Esophagus (tissue), 2 donors: ENCODE measurements around the gene GNG7. TPM values are rescaled to one million over a fixed set of nuclear protein-coding genes. Genes with fewer than 3 reads are reported as not detected.

ENCODE experiments used
- H3K27ac ChIP-seq, 2 donors: one replicate each; pipeline ENCODE4 v1.5.1; 2013; ENCODE audit warnings: low read depth in 2 of 2, mild to moderate bottlenecking in 2 of 2, inconsistent platforms in 1 of 2, low read length in 1 of 2, moderate library complexity in 1 of 2
- H3K27me3 ChIP-seq, 2 donors: one replicate each; pipeline ENCODE4 v1.6.1; 2013; ENCODE audit warnings: low read length in 2 of 2, control low read depth in 1 of 2, mild to moderate bottlenecking in 1 of 2; ENCODE audit not compliant: insufficient read depth in 2 of 2, control insufficient read depth in 1 of 2
- H3K36me3 ChIP-seq, 2 donors: one replicate each; pipeline ENCODE4 v1.6.1; 2013; ENCODE audit warnings: low read length in 1 of 2; ENCODE audit not compliant: control insufficient read depth in 2 of 2, insufficient read depth in 2 of 2
- H3K4me1 ChIP-seq, 2 donors: one replicate each; pipeline ENCODE4 v1.6.1; 2013; ENCODE audit warnings: low read length in 1 of 2; ENCODE audit not compliant: control insufficient read depth in 2 of 2, insufficient read depth in 2 of 2
- H3K4me3 ChIP-seq, 2 donors: one replicate each; pipeline ENCODE4 v1.5.1; 2013; ENCODE audit warnings: low read length in 2 of 2, mild to moderate bottlenecking in 2 of 2, low read depth in 1 of 2, moderate library complexity in 1 of 2
- H3K9me3 ChIP-seq, 2 donors: one replicate each; pipeline ENCODE4 v1.6.1; 2013; ENCODE audit warnings: mild to moderate bottlenecking in 2 of 2, low read depth in 1 of 2, low read length in 1 of 2, moderate library complexity in 1 of 2; ENCODE audit not compliant: control insufficient read depth in 2 of 2, insufficient read depth in 1 of 2
- WGBS, 2 donors: extraction: QIAGEN DNeasy Blood & Tissue Kit; methylation state at CpG; one replicate each; pipeline ENCODE4 v1.1.7; 2013; 5-methylcytosine and 5-hydroxymethylcytosine counted together
- polyA plus RNA-seq, 2 donors: library from polyadenylated mRNA; stranded (reverse); fragments of 200-250 nt; gene quantifications; one replicate each; pipeline ENCODE4 v1.2.3, GENCODE V29; 2013
- donor health status: healthy with polysubstance abuse.
- donor health status: Bipolar disorder and iron deficiency.

GNG7 gene
- polyA plus RNA-seq, 2 donors: 1.2 to 2.4 TPM

GRCh38 chr19:2483084-2483483 lies 219.4 kb downstream of the GNG7 start:
- H3K36me3 ChIP-seq: no peaks in the 10 kb centered on the region
- WGBS, 2 donors: 81 to 88% methylated on average over 6 of the region's 6 CpGs
- peaks cover 0 to 2% of the 10 kb centered on the region in 2 donors for H3K4me1 ChIP-seq
- no peak overlapping the region for H3K27ac ChIP-seq
- no peak overlapping the region for H3K4me3 ChIP-seq
- H3K9me3 ChIP-seq: peaks cover 0 to 5% of the 10 kb centered on the region in 2 donors
- no peaks in the 10 kb centered on the region for H3K27me3 ChIP-seq

DNA sequence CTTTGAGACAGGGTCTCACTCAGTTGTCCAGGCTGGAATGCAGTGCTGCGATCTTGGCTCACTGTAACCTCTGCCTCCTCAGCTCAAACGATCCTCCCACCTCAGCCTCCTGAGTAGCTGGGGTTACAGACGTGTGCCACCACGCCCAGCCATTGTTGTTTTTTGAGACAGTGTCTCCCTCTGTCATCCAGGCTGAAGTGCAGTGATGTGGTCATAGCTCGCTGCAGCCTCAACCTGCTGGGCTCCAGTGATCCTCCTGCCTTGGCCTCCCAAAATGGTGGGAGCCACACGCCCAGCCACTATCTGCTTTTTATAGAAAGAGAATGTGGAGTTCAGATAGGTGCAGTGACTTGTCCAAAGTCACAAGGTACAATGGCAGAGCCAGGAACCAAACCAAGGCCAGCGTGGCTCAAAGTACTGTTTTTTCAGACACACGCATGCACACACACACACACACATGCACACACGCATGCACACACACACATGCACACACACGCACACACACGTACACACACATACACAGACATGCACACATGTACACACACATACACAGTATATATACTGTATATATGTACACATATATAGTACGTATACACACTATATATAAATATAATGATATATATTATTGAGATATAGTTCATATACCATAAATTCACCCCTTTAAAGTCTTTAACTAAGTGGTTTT lies 220.0 kb downstream of the GNG7 start:
- H3K36me3 ChIP-seq: no peaks in the 10 kb centered on the region
- peaks cover 0 to 5% of the 10 kb centered on the region in 2 donors for H3K9me3 ChIP-seq
- no peak overlapping the region for H3K4me3 ChIP-seq
- no peaks in the 10 kb centered on the region for H3K27me3 ChIP-seq
- peaks cover 0 to 2% of the 10 kb centered on the region in 2 donors for H3K4me1 ChIP-seq
- no peak overlapping the region for H3K27ac ChIP-seq
- WGBS, 2 donors: 77% methylated on average over 12 of the region's 12 CpGs

- Histone ChIP-seq H3K36me3 (no peaks in the 10 kb centered on the region), H3K4me3 (no peak overlapping the region), H3K27ac (no peak overlapping the region), H3K4me1 (peaks cover 0 to 2% of the 10 kb centered on the region in 2 donors), H3K9me3 (peaks cover 0 to 5% of the 10 kb centered on the region in 2 donors), H3K27me3 (no peaks in the 10 kb centered on the region)
- 94 to 95% methylated on average over 16 of the region's 16 CpGs for WGBS, 2 donors
Measured at GRCh38 chr19:2481466-2481865, 221.0 kb downstream of the GNG7 start.

- 70 to 74% methylated on average over 20 of the region's 20 CpGs for whole genome bisulfite sequencing, 2 donors
- Histone ChIP-seq H3K4me1 (peaks cover 0 to 7% of the 10 kb centered on the region in 2 donors), H3K27me3 (no peaks in the 10 kb centered on the region), H3K36me3 (no peaks in the 10 kb centered on the region), H3K4me3 (no peak overlapping the region), H3K9me3 (peaks cover 0 to 5% of the 10 kb centered on the region in 2 donors), H3K27ac (no peak overlapping the region)
Measured at GRCh38 chr19:2479556-2480194, 222.8 kb downstream of the GNG7 start.

DNA sequence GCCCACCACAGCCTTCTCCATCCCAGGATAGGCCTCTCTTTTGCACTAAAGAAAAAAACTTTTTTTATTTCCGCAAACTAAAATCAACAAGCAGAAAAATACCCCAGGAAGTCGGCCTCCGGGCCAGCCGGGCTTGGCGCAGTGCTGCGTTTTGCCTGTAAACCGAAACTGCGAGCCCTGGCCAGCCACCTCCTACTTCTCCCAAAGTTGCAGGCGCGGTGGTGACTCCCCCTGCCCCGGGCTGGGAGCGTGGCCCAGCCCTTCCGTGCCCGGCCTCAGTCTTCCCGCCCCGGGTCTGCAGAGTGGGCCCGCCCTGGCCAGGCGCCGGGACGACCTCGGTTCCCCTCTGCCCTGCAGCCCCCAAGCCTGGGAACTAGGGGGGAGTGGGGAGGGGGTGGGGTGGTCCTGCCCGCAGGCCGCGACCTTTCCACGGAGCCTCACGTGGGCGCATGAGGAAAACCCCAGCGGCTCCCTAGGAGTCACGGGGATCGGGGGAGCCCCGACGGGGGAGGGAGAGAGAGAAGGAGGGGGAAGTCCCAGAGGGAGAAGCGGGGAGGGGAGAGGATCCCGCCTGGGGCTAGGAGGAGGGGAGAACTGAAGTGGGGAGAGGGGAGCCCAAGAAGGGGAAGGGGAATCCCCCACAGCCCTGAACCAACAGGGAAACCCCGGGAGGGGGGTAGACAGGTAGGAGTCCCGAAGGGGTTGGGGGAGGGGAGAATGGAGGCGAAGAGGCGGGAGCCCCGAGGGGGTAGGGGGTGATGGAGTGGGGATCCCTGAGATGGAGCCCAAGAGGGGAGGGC lies 223.5 kb downstream of the GNG7 start:
- peak overlapping the region; percentile 94 to 95 for H3K27ac ChIP-seq
- peaks cover 0 to 5% of the 10 kb centered on the region in 2 donors for H3K4me1 ChIP-seq
- no peaks in the 10 kb centered on the region for H3K36me3 ChIP-seq
- whole genome bisulfite sequencing, 2 donors: 3 to 4% methylated on average over 39 of the region's 39 CpGs
- H3K9me3 ChIP-seq: peaks cover 0 to 5% of the 10 kb centered on the region in 2 donors
- peak overlapping the region; percentile 48 to 91 for H3K4me3 ChIP-seq
- H3K27me3 ChIP-seq: no peaks in the 10 kb centered on the region

GRCh38 chr19:2478278-2478755 lies 224.2 kb downstream of the GNG7 start:
- 5 to 7% methylated on average over 20 of the region's 20 CpGs for WGBS, 2 donors
- H3K4me3 ChIP-seq: peak overlapping the region; percentile 48 to 91

GRCh38 chr19:2477732-2478191 lies 224.7 kb downstream of the GNG7 start:
- 22 to 29% methylated on average over 18 to 21 of the region's 21 CpGs for WGBS, 2 donors
- Histone ChIP-seq H3K4me1 (peaks cover 0 to 5% of the 10 kb centered on the region in 2 donors), H3K27me3 (no peaks in the 10 kb centered on the region)

More at GRCh38 chr19:2478278-2478755, 224.2 kb downstream of the GNG7 start:
- Histone ChIP-seq H3K9me3 (peaks cover 0 to 4% of the 10 kb centered on the region in 2 donors), H3K36me3 (no peaks in the 10 kb centered on the region), H3K27me3 (no peaks in the 10 kb centered on the region), H3K4me1 (peaks cover 0 to 5% of the 10 kb centered on the region in 2 donors), H3K27ac (peak overlapping the region; percentile 94 to 95)

GRCh38 chr19:2477141-2477710 lies 225.3 kb downstream of the GNG7 start:
- peak overlapping the region; percentile 90 to 91 for H3K4me3 ChIP-seq
- H3K4me1 ChIP-seq: peaks cover 0 to 5% of the 10 kb centered on the region in 2 donors
- peak overlapping the region; percentile 94 to 97 for H3K27ac ChIP-seq
- WGBS, 2 donors: 6 to 10% methylated on average over 27 of the region's 27 CpGs
- H3K36me3 ChIP-seq: no peaks in the 10 kb centered on the region
- no peaks in the 10 kb centered on the region for H3K27me3 ChIP-seq
- peaks cover 0 to 4% of the 10 kb centered on the region in 2 donors for H3K9me3 ChIP-seq

More at GRCh38 chr19:2477732-2478191, 224.7 kb downstream of the GNG7 start:
- peak overlapping the region; percentile 90 to 91 for H3K4me3 ChIP-seq
- H3K27ac ChIP-seq: peak overlapping the region; percentile 94 to 97
- peaks cover 0 to 4% of the 10 kb centered on the region in 2 donors for H3K9me3 ChIP-seq
- H3K36me3 ChIP-seq: no peaks in the 10 kb centered on the region
